ENCODE measurements around the gene NIPA2. TPM values are rescaled to one million over a fixed set of nuclear protein-coding genes. Genes with fewer than 3 reads are reported as not detected.

The NIPA2 gene
- polyA plus RNA-seq, 2 donors = 6.7 to 21.1 TPM

DNA sequence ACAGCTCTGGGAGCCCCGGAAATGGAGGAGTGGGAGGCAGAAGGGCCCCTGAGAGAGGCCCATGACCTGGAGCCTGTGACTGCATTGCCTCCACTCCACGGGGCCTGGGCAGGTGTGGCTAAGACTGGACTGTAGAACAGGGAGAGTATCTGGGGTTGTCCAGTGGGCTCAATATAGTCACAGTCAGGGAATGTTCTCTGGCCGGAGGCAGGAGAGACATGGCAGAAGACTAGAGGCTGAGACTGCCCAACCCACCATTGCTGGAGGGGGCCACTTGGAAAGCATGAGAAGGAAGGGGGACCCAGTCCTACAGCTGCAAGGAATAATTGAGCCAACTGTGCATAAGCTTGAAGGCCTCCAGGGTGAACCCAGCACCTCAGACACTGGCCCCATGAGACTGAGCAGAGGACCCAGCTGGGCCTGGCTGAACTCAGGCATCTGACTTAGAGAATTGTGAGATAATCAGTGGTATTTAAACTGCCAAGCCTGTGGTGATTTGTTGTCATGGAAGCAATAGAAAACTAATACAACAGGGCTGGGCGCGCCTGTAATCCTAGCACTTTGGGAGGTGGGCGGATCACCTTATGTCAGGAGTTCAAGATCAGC is 33.1 kb downstream of the NIPA2 start:
- Histone ChIP-seq H3K9me3 (ENCODE audit: control insufficient read depth in 2 of 2, insufficient read depth in 1 of 2, low read depth in 1 of 2, low read length in 1 of 2) (no peaks in the 10 kb centered on the region), H3K27me3 (ENCODE audit: control insufficient read depth in 1 of 2, insufficient read depth in 2 of 2, low read length in 2 of 2) (no peaks in the 10 kb centered on the region), H3K36me3 (ENCODE audit: control insufficient read depth in 2 of 2, insufficient read depth in 2 of 2, low read length in 1 of 2) (peaks cover 19 to 31% of the 10 kb centered on the region in 2 donors), H3K4me1 (ENCODE audit: control insufficient read depth in 2 of 2, insufficient read depth in 2 of 2, low read length in 1 of 2) (peaks cover 0 to 7% of the 10 kb centered on the region in 2 donors), H3K4me3 (ENCODE audit: low read depth in 1 of 2, low read length in 2 of 2) (no peak overlapping the region), H3K27ac (ENCODE audit: low read depth in 2 of 2, low read length in 1 of 2) (no peak overlapping the region)
- WGBS, 2 donors = 93 to 95% methylated on average over 6 of the region's 6 CpGs

DNA sequence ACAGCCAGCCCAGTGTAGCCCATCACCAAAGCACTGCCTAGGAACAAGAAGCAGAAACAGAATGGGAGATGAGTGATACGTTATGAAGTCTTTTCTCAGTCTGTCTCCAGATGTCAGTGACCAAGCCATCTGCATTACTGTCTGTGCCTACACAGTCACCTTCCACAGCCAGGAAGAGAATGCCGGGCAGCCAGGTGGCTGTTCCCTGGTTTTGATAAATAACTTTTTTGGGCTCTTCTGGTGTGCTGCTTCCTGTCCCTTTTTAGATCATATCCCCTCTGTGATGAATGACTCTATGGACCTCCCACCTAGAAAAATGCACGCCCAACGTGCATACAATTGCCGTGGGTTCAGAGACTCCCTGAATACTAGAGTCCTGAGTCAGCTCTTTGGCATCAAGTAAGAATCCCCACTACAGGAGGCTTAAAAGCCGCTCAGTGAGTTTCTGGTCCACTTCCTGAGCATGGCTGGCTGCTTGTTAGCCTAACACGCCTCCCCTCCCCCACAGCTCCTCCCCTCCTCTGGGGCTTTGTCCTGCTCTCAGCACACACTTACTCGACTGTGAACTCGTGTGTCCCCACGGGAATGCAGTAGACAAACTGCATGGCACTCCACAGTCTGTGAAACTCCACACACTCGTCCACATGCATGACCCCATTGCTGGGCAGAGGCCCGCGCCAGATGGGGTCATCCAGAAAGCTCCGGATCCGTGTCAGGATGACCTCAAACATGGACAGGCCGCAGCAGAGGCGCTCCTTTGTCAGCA is 34.7 kb downstream of the NIPA2 start:
- H3K4me1 ChIP-seq (ENCODE audit: control insufficient read depth in 2 of 2, insufficient read depth in 2 of 2, low read length in 1 of 2) = peaks cover 0 to 7% of the 10 kb centered on the region in 2 donors
- no peaks in the 10 kb centered on the region for H3K27me3 ChIP-seq (ENCODE audit: control insufficient read depth in 1 of 2, insufficient read depth in 2 of 2, low read length in 2 of 2)
- H3K36me3 ChIP-seq (ENCODE audit: control insufficient read depth in 2 of 2, insufficient read depth in 2 of 2, low read length in 1 of 2) = peaks cover 21 to 41% of the 10 kb centered on the region in 2 donors
- no peak overlapping the region for H3K4me3 ChIP-seq (ENCODE audit: low read depth in 1 of 2, low read length in 2 of 2)
- no peaks in the 10 kb centered on the region for H3K9me3 ChIP-seq (ENCODE audit: control insufficient read depth in 2 of 2, insufficient read depth in 1 of 2, low read depth in 1 of 2, low read length in 1 of 2)
- WGBS, 2 donors = 82 to 84% methylated on average over 17 of the region's 17 CpGs
- H3K27ac ChIP-seq (ENCODE audit: low read depth in 2 of 2, low read length in 1 of 2) = no peak overlapping the region

DNA sequence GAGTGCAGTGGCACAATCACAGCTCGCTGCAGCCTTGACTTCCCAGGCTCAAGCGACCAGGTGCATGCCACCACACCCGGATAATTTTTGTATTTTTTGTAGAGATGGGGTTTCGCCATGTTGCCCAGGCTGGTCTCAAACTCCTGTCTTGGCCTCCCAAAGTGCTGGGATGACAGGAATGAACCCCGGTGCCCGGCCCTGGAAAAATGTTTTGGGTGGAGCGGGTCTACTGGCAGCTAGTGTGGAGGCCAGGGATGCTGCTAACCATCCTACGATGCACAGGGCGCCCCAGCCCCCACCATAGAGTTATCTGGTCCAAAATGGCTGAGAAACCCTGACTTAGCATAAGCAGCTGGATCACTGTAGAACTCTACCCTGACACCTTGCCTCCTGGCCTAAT is 35.4 kb downstream of the NIPA2 start:
- H3K36me3 ChIP-seq (ENCODE audit: control insufficient read depth in 2 of 2, insufficient read depth in 2 of 2, low read length in 1 of 2) = peaks cover 21 to 43% of the 10 kb centered on the region in 2 donors
- H3K9me3 ChIP-seq (ENCODE audit: control insufficient read depth in 2 of 2, insufficient read depth in 1 of 2, low read depth in 1 of 2, low read length in 1 of 2) = no peaks in the 10 kb centered on the region
- peaks cover 0 to 7% of the 10 kb centered on the region in 2 donors for H3K4me1 ChIP-seq (ENCODE audit: control insufficient read depth in 2 of 2, insufficient read depth in 2 of 2, low read length in 1 of 2)
- no peak overlapping the region for H3K27ac ChIP-seq (ENCODE audit: low read depth in 2 of 2, low read length in 1 of 2)
- no peaks in the 10 kb centered on the region for H3K27me3 ChIP-seq (ENCODE audit: control insufficient read depth in 1 of 2, insufficient read depth in 2 of 2, low read length in 2 of 2)
- no peak overlapping the region for H3K4me3 ChIP-seq (ENCODE audit: low read depth in 1 of 2, low read length in 2 of 2)
- 96 to 97% methylated on average over 9 of the region's 9 CpGs for WGBS, 2 donors

DNA sequence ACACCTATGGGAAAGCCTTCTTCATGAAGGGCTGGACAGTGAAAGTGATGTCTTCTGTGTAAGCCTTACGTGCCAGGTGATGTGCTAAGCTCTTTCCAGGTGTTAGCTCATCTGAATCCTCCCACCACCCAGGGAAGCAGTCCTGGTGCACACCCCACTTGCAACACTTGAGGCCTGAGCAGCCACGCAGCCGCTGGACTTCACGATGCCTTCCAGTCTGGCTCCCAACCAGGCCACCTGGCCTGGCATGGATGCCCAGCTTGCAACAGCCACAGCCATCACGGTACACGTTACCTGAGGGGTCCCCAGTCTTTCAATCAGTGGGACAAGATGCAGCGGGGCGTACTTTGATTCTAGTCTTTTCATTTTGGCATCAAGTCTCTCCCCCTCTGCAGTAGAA is 35.8 kb downstream of the NIPA2 start:
- WGBS, 2 donors = 92 to 96% methylated on average over 8 of the region's 8 CpGs
- Histone ChIP-seq H3K27ac (ENCODE audit: low read depth in 2 of 2, low read length in 1 of 2) (no peak overlapping the region), H3K27me3 (ENCODE audit: control insufficient read depth in 1 of 2, insufficient read depth in 2 of 2, low read length in 2 of 2) (no peaks in the 10 kb centered on the region), H3K4me3 (ENCODE audit: low read depth in 1 of 2, low read length in 2 of 2) (no peak overlapping the region), H3K9me3 (ENCODE audit: control insufficient read depth in 2 of 2, insufficient read depth in 1 of 2, low read depth in 1 of 2, low read length in 1 of 2) (no peaks in the 10 kb centered on the region), H3K36me3 (ENCODE audit: control insufficient read depth in 2 of 2, insufficient read depth in 2 of 2, low read length in 1 of 2) (peaks cover 17 to 42% of the 10 kb centered on the region in 2 donors), H3K4me1 (ENCODE audit: control insufficient read depth in 2 of 2, insufficient read depth in 2 of 2, low read length in 1 of 2) (peaks cover 0 to 4% of the 10 kb centered on the region in 2 donors)

DNA sequence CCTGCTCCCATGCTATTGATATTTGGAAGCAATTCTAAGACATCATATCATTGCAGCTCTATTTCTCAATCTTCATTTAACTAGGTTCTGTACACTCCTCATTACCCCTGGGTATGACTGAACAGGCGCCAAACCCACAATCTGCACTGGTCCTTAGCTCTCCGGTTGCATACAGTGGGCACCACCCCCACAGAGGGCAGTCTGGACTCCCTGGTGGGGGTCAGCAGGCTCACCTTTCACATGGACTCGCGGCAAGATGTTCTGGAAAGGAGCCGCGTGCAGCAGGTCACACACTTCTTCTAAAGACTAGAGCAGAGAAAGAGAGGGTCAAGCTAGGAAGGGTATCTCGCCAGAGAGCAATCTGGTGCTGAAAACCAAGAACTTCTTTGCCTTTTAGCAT is 36.5 kb downstream of the NIPA2 start:
- Histone ChIP-seq H3K4me3 (ENCODE audit: low read depth in 1 of 2, low read length in 2 of 2) (no peak overlapping the region), H3K4me1 (ENCODE audit: control insufficient read depth in 2 of 2, insufficient read depth in 2 of 2, low read length in 1 of 2) (peaks cover 0 to 4% of the 10 kb centered on the region in 2 donors), H3K27ac (ENCODE audit: low read depth in 2 of 2, low read length in 1 of 2) (no peak overlapping the region), H3K27me3 (ENCODE audit: control insufficient read depth in 1 of 2, insufficient read depth in 2 of 2, low read length in 2 of 2) (no peaks in the 10 kb centered on the region), H3K9me3 (ENCODE audit: control insufficient read depth in 2 of 2, insufficient read depth in 1 of 2, low read depth in 1 of 2, low read length in 1 of 2) (no peaks in the 10 kb centered on the region), H3K36me3 (ENCODE audit: control insufficient read depth in 2 of 2, insufficient read depth in 2 of 2, low read length in 1 of 2) (peaks cover 17 to 46% of the 10 kb centered on the region in 2 donors)
- WGBS, 2 donors = 92 to 93% methylated on average over 7 of the region's 7 CpGs

DNA sequence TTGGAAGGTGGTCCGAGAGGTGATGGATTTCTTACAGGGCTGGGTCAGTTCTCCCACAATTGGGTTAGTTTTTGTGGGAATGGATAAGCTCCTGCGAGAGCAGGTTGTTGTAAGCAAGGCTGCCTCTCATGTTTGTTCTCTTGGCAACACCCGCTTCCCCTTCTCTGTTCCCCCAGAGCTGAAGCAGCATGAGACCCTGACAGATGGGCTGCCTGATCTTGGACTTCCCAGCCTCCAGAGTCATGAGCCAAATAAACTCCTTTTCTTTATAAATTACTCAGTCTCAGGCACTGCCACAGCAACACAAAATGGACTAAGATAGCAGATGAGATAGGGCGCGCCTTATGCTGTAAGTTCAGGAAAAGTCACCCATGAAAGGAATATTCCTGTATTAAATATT is 38.7 kb downstream of the NIPA2 start:
- H3K4me1 ChIP-seq (ENCODE audit: control insufficient read depth in 2 of 2, insufficient read depth in 2 of 2, low read length in 1 of 2) = no peaks in the 10 kb centered on the region
- no peaks in the 10 kb centered on the region for H3K27me3 ChIP-seq (ENCODE audit: control insufficient read depth in 1 of 2, insufficient read depth in 2 of 2, low read length in 2 of 2)
- H3K27ac ChIP-seq (ENCODE audit: low read depth in 2 of 2, low read length in 1 of 2) = no peak overlapping the region
- WGBS, 2 donors = 97% methylated on average over 5 of the region's 5 CpGs
- H3K9me3 ChIP-seq (ENCODE audit: control insufficient read depth in 2 of 2, insufficient read depth in 1 of 2, low read depth in 1 of 2, low read length in 1 of 2) = no peaks in the 10 kb centered on the region
- no peak overlapping the region for H3K4me3 ChIP-seq (ENCODE audit: low read depth in 1 of 2, low read length in 2 of 2)
- H3K36me3 ChIP-seq (ENCODE audit: control insufficient read depth in 2 of 2, insufficient read depth in 2 of 2, low read length in 1 of 2) = peaks cover 17 to 58% of the 10 kb centered on the region in 2 donors

DNA sequence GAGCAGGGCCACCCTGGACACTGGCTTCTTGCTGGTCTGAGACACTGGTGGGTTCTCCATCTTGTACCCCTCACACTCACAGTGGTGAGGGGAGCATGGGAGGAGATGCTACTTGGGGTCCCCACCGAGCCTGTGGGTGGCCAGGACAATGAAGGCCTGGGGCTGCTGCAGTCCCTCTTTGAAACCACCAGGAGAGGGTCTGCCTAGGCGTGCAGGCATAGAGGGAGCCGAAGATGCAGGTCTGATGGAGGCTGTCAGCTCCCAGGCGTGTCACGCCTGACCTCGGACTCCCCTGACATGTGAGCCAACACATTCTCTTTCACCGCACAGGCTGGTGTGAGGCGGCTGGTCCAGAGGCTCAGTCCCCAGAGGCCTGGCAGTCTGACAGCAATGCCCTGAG is 39.1 kb downstream of the NIPA2 start:
- no peaks in the 10 kb centered on the region for H3K9me3 ChIP-seq (ENCODE audit: control insufficient read depth in 2 of 2, insufficient read depth in 1 of 2, low read depth in 1 of 2, low read length in 1 of 2)
- peaks cover 17 to 60% of the 10 kb centered on the region in 2 donors for H3K36me3 ChIP-seq (ENCODE audit: control insufficient read depth in 2 of 2, insufficient read depth in 2 of 2, low read length in 1 of 2)
- no peak overlapping the region for H3K4me3 ChIP-seq (ENCODE audit: low read depth in 1 of 2, low read length in 2 of 2)
- no peak overlapping the region for H3K27ac ChIP-seq (ENCODE audit: low read depth in 2 of 2, low read length in 1 of 2)
- no peaks in the 10 kb centered on the region for H3K27me3 ChIP-seq (ENCODE audit: control insufficient read depth in 1 of 2, insufficient read depth in 2 of 2, low read length in 2 of 2)
- 95 to 96% methylated on average over 8 of the region's 8 CpGs for WGBS, 2 donors
- H3K4me1 ChIP-seq (ENCODE audit: control insufficient read depth in 2 of 2, insufficient read depth in 2 of 2, low read length in 1 of 2) = no peaks in the 10 kb centered on the region

DNA sequence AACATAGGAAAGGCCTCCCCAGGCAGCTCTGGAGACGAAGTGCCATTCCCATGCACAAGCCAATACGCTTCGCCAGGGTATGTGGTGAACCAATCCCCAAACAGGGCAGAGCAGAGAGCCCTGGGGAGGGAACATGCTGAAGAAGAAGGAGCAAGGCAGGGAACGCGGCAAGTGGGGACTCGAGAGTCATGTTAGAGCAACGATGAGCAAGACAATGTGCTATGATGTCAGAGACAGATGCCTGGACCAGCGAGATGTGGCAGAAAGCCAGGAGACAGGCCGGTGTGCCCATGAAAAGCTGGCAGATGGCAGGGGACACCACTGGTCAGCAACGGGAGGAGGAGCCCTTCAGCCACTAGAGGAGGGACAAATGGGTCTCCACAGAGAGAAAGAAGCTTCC is 39.6 kb downstream of the NIPA2 start:
- H3K36me3 ChIP-seq (ENCODE audit: control insufficient read depth in 2 of 2, insufficient read depth in 2 of 2, low read length in 1 of 2) = peaks cover 17 to 59% of the 10 kb centered on the region in 2 donors

DNA sequence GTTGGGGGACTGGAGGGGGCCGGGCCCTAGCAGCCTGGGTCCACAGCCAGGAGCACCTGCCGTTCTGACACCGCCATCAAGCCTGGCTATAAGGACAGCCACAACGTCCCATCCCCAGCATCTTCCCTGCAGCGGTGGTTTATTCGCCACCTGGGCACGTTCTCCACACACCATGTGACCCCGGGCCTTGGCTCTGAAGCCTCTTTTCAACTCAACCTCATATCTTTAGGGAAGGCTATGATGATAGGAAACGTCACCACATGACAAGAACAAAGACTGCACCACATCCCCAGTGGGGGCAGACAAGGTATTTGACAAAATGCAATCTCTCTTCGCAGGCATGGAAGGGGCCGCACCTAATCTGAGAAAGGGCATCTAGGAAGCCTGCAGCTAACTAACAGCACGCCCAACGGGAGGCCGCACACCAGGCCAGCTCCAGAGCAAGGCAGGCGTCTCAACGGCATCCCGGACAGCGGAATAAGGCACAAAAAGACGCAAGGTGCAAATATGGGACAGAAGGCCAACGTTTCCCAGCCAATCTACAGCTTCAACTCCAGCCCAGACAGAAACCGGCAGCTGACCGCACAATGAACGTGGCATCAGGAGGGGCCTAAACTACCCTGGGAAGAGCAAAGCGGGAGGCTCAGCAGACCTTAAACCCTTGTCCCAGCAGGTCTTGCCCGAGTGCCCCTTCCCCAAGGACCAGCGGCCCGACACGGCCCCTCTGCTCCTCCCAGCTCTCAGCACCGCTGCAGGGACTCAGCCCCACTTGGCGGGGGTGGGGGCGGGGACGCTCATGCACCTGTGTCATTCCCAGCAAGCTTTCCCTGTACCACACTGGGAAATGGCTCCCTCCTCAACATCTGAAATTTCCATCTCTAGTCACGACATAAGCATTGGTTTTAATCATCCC is 41.9 kb downstream of the NIPA2 start:
- H3K9me3 ChIP-seq (ENCODE audit: control insufficient read depth in 2 of 2, insufficient read depth in 1 of 2, low read depth in 1 of 2, low read length in 1 of 2) = no peaks in the 10 kb centered on the region
- peaks cover 5 to 48% of the 10 kb centered on the region in 2 donors for H3K36me3 ChIP-seq (ENCODE audit: control insufficient read depth in 2 of 2, insufficient read depth in 2 of 2, low read length in 1 of 2)
- no peaks in the 10 kb centered on the region for H3K4me1 ChIP-seq (ENCODE audit: control insufficient read depth in 2 of 2, insufficient read depth in 2 of 2, low read length in 1 of 2)
- H3K27me3 ChIP-seq (ENCODE audit: control insufficient read depth in 1 of 2, insufficient read depth in 2 of 2, low read length in 2 of 2) = no peaks in the 10 kb centered on the region
- WGBS, 2 donors = 83 to 91% methylated on average over 33 of the region's 33 CpGs
- H3K4me3 ChIP-seq (ENCODE audit: low read depth in 1 of 2, low read length in 2 of 2) = no peak overlapping the region
- no peak overlapping the region for H3K27ac ChIP-seq (ENCODE audit: low read depth in 2 of 2, low read length in 1 of 2)

More for the DNA sequence above, 39.6 kb downstream of the NIPA2 start:
- no peak overlapping the region for H3K4me3 ChIP-seq (ENCODE audit: low read depth in 1 of 2, low read length in 2 of 2)
- 77 to 82% methylated on average over 10 of the region's 10 CpGs for WGBS, 2 donors
- H3K9me3 ChIP-seq (ENCODE audit: control insufficient read depth in 2 of 2, insufficient read depth in 1 of 2, low read depth in 1 of 2, low read length in 1 of 2) = no peaks in the 10 kb centered on the region
- no peak overlapping the region for H3K27ac ChIP-seq (ENCODE audit: low read depth in 2 of 2, low read length in 1 of 2)
- H3K27me3 ChIP-seq (ENCODE audit: control insufficient read depth in 1 of 2, insufficient read depth in 2 of 2, low read length in 2 of 2) = no peaks in the 10 kb centered on the region
- H3K4me1 ChIP-seq (ENCODE audit: control insufficient read depth in 2 of 2, insufficient read depth in 2 of 2, low read length in 1 of 2) = no peaks in the 10 kb centered on the region

Measured in esophagus (tissue), 2 donors.